8988T (cell line): ENCODE results near the gene PITPNM1.

Experiments used
- DNase-seq: peaks from one replicate; pipeline ENCODE4 v3.0.0; 2011

PITPNM1 gene

GRCh38 chr11:67463680-67464410 is 41.3 kb downstream of the PITPNM1 start:
- no peak for DNase-seq

- DNase-seq, result no peak
Observed at GRCh38 chr11:67463186-67463585, 42.0 kb downstream of the PITPNM1 start.

DNA sequence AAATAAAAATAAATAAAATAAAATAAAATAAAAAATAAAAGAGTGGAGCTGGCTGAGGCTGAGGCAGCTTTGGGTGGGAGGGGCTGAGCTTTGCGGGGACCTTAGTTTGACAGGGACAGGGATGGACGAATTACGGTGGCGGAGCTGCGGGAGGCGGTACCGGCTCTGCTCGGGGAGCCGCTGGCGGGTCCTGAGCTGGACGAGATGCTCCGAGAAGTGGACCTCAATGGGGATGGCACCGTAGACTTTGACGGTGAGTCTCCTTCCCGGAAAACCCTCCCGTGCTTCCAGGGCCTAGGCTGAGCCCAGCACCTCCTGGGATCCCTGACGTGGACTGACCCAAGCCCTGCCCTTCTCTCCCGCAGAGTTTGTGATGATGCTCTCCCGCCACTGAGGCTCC is 46.9 kb downstream of the PITPNM1 start:
- no peak for DNase-seq

DNA sequence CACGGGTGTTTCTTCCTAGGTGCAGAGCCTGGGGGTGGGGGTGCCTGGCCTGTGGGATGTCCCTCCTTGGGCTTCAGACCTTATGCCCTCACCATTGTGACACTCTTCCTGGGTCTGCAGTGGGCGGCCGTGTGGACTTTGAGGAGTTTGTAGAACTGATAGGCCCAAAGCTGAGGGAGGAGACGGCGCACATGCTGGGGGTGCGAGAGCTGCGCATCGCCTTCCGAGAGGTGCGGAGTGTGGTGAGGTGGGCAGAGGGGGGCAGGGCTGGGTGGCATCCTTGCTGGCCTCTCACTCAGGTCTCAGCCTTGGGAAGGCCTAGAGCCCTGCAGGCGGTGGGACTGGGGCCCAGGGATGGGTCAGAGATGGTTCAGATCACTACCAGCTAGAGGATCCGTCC is 47.7 kb downstream of the PITPNM1 start:
- DNase-seq, result no peak

- no peak for DNase-seq
Observed at GRCh38 chr11:67456068-67456705, 49.0 kb downstream of the PITPNM1 start.

DNA sequence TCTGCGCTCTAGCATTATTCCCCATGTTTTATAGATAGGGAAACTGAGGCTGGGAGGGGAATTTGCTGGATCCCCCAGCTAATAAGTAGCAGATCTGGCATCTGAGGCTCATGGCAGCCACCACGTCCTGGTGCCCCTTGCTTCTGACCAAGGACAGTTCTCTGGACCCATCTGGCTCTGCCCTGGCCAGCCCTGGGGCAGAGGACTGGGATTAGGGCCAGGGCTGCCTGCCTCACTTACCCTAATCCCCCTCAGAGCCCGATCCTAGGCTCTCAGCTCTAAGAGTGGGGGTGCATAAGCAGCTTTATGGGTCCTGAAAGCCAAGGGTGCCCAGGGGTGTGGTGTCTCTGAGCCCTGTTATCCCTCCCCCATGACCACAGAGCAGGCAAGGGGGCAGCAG is 50.1 kb downstream of the PITPNM1 start, which contains the start of gene CABP4:
TSS of gene CABP4 (plus strand) at position 301 of the 400 bp plus-strand sequence. CDS start at position 371, 70 bp downstream.
- no peak for DNase-seq

DNA sequence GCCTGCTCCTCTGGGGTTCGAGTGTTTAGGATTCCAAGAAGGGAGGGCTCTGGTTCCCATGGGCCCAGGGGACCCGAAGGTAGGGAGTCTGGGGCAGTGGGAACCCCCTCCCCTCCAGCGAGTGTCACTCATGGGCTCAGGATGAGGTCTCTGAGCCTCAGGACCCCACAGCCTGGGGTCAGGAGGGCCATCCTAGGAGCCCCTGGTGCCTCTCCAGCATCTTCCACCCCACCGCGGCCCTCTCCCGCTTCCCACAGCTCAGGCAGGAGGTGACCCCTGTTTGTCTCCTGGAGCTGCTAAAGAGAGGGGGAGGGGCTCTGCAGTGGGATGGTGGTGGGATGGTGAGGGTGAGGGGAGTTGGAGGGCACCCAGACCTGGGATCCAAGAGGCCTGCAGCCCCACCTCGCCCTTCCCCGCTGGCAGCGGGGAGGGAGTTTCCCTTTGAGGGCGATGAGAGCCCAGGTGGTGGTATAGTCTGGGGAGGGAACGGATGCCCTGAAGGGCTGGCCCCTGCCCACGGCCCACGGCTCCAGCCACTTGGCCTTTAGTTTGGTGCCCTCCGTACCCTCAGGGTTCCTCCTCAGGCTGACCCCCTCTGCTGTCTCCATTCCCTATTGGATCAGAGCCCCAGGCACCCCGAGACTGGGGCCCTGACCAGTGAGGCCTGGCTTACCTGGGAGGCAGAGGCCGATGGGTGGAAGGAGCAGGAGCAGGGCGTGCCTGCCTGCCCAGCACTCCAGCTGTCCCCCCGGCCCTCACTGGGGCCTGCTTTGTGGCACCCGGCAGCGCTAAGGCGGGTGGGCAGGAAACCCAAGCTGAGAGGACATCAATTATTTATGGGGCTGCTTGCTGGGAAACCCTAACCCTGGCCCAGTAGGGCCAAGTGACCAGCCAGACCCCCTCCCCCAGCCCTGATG is 51.1 kb downstream of the PITPNM1 start:
- no peak for DNase-seq

DNA sequence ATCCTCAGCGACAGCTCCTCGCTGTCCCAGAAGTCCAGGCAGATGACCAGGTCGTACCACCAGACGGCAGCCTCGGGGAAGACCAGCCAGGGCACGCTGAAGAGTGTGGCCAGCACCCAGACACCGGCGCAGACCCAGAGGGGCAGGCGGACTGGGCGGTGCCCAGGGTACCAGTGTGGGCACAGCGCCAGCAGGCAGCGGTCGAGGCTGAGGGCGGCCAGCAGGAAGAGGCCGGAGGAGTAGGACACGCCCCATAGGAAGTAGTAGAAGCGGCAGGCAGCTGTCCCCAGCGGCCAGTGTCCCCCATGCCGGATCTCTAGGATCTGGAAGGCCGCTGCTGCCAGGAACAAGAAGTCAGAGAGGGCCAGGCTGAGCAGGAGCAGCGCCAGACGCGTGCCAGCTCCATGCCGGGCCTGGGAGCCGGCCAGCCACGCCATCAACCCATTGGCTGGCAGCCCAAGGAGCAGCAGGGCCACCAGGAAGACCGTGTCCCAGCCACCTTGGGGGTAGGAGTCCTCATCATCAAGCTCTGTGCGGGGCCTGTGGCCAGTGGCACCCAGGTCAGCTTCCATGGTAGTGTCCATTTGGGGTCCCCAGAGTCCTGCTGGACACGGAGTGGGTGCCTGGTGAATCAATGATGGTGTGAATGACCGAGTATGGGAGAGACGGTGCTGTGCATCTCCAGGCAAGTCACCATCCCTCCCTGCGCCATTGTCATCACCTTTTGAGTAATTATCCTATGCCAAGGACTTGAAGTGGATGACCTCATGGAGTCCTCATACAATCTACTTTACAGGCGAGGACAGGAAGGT is 52.8 kb downstream of the PITPNM1 start, which contains the start of gene GPR152:
TSS of gene GPR152 (minus strand) at position 589 of the 812 bp plus-strand sequence. CDS start at position 584, 5 bp downstream.
- DNase-seq, result no peak

DNA sequence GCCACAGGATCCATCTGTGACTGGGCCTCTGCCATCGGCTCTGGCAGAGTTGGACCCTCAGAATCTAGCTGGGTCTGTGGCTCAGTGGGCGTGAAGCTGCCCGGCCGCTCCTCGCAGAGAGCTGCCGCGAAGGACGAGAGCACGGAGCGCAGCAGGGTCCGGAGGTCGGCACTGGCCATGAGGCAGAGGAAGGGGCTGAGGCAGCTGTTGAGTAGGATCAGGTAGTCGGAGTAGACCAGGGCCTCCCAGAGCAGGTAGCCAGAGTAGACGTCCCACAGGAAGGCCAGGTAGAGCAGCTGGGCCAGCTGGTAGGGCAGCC is 53.5 kb downstream of the PITPNM1 start:
- DNase-seq, result no peak

DNA sequence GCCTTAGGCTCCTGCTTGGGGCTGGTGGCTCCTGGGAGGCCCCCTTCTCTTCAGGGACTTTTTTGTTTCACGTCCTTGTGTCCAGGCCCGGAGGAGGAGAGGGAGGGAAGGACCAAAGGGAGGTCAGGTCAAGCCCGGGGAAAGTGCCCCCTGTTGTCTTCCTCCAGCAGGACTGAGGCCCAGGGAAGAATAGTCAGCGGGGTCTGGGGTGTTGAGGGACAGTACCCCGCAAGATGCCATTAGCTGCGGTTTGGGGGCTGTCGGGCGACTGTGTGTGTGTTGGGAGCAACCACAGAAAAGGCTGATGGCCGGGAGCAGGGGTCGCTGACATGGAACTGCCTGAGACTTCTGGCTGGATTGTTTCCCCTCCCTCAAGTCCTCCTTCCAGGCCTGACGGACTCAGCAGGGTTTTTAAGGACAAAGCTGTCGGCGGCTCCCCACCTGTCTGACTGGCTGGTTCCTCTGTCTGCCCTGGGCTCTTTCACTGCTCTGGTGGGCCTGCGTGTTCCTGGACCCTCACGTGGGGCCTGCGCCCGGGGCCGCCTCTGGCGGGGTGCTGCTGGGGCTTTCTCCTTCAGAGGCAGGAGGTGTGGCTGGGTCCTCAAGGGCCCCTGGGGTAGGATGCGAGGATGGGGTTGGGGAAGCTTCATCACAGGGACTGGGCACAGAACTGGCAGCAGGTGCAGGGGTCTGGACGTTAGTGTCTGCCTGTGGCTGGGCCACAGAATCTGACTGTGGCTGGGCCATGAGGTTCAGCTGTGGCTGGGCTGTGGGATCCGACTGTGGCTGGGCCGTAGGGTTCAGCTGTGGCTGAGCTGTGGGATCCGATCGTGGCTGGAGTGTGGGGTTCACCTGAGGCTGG is 54.1 kb downstream of the PITPNM1 start:
- DNase-seq, result no peak

- DNase-seq, result no peak
Observed at GRCh38 chr11:67449116-67449844, 55.9 kb downstream of the PITPNM1 start.

- no peak for DNase-seq
Observed at GRCh38 chr11:67448220-67448609, 56.9 kb downstream of the PITPNM1 start.

GRCh38 chr11:67445515-67445914 is 59.6 kb downstream of the PITPNM1 start:
- DNase-seq, result no peak

DNA sequence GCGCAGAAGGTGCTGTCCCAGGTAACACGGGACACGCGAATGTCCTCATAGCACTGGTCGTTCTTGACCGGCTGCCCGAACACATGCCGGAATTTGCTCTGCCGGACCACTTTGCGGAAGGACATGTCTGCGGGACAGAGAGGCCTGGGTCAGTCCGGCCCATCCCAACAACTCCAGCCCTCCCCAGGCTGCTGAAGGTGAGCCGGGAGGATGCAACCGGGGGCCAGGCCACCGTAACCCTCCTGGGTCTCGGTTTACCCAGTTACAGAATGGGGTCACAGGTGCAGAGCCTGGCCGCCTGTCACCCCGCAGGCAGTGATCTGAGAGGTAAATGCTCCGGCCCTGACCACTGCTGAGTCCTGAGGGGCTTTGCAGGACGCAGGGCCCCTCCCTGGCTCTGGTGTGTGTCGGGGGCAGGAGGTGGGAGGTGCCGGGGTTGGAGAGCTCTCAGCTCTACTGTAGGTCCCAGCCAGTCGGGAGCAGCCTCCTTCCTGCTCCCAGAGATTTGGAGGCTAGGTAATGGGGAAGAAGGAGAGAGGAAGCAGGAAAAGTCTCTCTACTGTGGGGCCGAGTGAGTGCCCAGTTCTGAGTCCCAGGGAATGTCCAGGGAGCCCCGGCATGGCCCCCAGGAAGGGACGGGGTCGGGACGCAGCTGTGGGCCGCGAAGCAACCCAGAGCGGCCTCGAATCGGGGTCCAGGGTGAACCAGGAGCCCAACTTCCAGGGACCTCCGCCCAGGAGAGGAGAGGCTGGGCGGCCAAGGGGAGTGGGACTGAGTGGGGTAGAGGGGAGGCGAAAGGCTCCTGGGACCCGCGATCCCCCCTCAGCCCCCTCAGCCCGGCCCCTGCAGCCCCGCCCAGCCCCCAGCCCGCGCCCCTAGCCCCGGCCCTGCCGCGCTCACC is 62.4 kb downstream of the PITPNM1 start:
- DNase-seq, result no peak
